Neural progenitor cell (in vitro differentiated cells): ENCODE data around the gene GULP1.

Source experiments
- CTCF ChIP-seq: fragments of 200-600 bp; sonication (generic); IDR thresholded peaks from 2 replicates; pipeline ENCODE4 v1.5.1; 2017; ENCODE audit warnings: antibody characterized with exemption, mild to moderate bottlenecking
- EZH2 ChIP-seq: fragments of 200-600 bp; sonication (generic); IDR thresholded peaks from 2 replicates; pipeline ENCODE4 v1.6.1; 2017; ENCODE audit warnings: antibody characterized with exemption, mild to moderate bottlenecking, moderate library complexity
- EZH2phosphoT487 ChIP-seq: fragments of 200-600 bp; sonication (generic); IDR thresholded peaks from 2 replicates; pipeline ENCODE4 v1.6.1; 2017; ENCODE audit warnings: antibody characterized with exemption

- TF ChIP-seq CTCF: no peak
- TF ChIP-seq EZH2: no peak
- TF ChIP-seq EZH2phosphoT487: no peak
Observed at GRCh38 chr2:188333751-188334524, 42.3 kb downstream of the GULP1 start.
